HK-2 (cell line): ENCODE data around the gene ZNF544.
A peak's percentile ranks its signal among the peaks of the same experiment; 100 is the strongest.
"Not testable (repeated sequence)": the region's sequence is repeated elsewhere in the genome, so short reads cannot be mapped to it uniquely, and the experiment has no call there.

Source experiments
- DNase-seq: peaks from one replicate; pipeline ENCODE4 v3.0.0-alpha.2; 2018; ENCODE audit not compliant: unreplicated experiment

ZNF544 gene

DNA sequence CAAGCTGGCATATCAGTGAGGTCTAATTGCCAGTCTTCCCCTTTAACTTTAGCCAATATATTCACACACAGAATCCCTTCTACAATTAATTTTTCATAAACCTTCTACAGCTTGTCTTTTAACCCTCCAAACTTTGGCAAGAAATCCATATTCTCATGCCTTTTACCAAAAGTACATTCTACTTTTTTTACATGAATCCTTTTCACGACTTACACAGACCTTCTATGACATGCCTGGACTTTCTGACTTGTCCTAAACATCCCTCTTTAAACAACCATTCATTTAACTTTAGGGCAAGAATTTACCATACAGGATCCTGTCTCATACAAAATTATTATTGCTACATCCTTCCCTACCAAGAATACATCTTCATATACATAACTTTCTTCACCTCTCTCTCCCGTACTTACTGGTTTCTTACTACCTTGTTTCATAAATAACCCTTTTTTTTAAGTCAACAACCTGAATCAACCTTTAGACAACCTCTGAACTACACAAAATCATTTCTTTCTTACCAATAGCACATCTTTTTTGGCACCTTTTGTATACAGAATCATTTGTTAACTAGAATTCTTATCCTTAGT is 23.5 kb downstream of the ZNF544 start:
- no peak for DNase-seq

- not testable (repeated sequence) for DNase-seq
These were observed 29.5 kb downstream of the ZNF544 start for GRCh38 chr19:58258259-58258658.

GRCh38 chr19:58261600-58261967 is 32.9 kb downstream of the ZNF544 start:
- no peak for DNase-seq

- DNase-seq = no peak
These were observed 33.5 kb downstream of the ZNF544 start for GRCh38 chr19:58261968-58262921.

- DNase-seq = no peak
These were observed 34.2 kb downstream of the ZNF544 start for GRCh38 chr19:58262922-58263296.

GRCh38 chr19:58265100-58265499 is 36.4 kb downstream of the ZNF544 start:
- DNase-seq = no peak

- DNase-seq = no peak
These were observed 39.6 kb downstream of the ZNF544 start for GRCh38 chr19:58268344-58268743.

- no peak for DNase-seq
These were observed 46.1 kb downstream of the ZNF544 start for GRCh38 chr19:58274771-58275201.

- DNase-seq = no peak
These were observed 46.9 kb downstream of the ZNF544 start for GRCh38 chr19:58275564-58275963.

GRCh38 chr19:58277197-58277596 is 48.5 kb downstream of the ZNF544 start:
- no peak for DNase-seq

DNA sequence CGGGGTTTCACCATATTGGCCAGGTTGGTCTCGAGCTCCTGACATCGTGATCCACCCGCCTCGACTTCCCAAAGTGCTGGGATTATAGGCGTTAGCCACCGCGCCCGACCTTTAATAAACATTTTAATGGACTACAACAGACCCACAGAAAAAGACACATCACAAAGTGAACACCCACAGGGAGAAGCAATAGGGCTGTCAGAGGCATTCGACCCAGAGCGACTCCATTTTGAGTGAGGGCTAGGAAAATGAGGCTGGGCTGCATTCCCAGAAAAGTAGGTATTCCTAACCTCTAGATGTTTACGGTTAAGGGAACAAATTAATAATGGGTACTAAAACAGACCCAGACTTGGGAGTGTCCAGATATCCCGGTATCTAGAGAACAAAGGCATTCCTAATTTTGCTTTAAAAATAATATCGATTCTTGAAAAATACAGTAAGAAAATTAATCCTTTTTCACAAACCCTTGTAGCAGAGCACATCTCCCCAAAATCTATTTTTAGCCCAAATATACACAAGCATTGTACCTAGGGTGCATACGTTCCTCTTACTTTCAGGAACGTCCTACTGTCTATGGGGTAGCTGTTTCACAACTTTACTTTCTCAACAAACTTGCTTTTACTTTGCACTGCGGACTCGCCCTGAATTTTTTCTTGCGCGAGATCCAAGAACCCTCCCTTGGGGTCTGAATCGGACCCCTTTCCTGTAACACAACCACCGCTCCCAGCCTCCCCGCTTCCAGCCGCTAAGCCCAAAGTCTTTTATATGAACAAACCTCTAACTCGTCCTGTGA is 49.2 kb downstream of the ZNF544 start:
- no peak for DNase-seq

DNA sequence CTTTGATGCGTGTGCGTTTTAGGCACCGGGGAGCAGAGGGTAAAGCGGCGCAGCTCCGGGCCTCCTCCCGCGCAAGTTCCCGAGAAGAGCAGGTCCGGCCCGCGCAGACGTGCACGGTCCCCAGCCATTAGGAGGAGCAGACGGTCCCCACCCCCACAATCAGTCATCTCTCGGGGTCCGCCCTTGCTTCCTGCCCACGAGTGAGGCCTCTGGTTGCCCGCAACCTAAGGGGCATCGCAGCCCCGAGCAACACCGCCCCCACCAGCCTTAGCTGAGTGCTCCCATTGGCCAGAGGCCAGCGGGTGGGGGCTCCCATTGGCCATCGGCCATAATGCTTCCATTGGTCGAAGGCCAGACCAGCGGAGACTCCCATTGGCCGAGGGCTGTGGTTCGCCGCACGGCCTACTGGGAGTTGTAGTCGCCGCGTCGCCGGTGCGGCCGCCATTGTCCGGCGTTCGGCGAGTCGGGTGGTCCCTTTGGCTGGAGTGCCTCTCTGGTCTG is 49.9 kb downstream of the ZNF544 start, which contains the start of gene ZNF8:
TSS of gene ZNF8 (plus strand) at position 415 of the 501 bp plus-strand sequence. CDS start 127 bp downstream, outside the sequence.
- DNase-seq = peak; percentile 100

GRCh38 chr19:58279042-58279924 is 50.6 kb downstream of the ZNF544 start:
- peak; percentile 72 for DNase-seq

GRCh38 chr19:58279925-58280316 is 51.2 kb downstream of the ZNF544 start:
- DNase-seq = no peak

- no peak for DNase-seq
These were observed 55.5 kb downstream of the ZNF544 start for GRCh38 chr19:58284199-58284598.

DNA sequence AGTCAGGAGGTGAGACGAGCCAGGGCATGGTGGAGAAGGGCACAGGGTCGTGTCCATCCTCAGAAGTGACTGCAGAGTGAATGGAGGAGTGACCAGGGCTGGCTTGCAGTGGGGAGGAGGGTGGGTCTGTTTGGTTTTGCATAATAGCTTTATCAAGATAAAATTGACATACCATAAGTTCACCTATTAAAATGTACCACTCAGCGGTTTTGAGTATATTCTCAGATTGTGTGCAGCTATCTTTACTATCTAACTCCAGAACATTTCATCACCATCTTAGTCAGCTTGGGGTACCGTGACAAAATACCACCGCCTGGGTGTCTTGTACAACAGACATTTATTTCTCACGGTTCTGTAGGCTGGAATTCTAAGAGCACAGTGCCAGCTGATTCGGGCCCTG is 63.2 kb downstream of the ZNF544 start:
- DNase-seq = no peak

- no peak for DNase-seq
These were observed 66.1 kb downstream of the ZNF544 start for GRCh38 chr19:58294743-58295374.

DNA sequence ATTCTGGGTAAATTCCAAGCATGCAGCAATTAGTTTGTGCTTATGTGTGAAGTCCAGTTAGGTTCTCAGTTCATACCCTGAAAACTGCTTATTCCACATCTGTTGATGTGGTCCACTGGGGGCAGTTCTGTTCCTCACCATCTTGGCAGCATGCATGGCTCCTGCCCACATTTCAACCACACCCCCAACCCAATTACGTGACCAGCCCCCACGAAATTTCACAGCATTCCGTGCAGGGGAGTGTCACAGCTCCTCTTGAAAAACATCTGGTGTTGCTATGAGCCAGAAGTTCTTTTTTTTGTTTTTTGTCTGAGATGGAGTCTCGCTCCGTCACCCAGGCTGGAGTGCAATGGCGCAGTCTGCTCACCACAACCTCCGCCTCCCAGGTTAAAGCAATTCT is 67.4 kb downstream of the ZNF544 start:
- no peak for DNase-seq

GRCh38 chr19:58300620-58301019 is 71.9 kb downstream of the ZNF544 start:
- no peak for DNase-seq

GRCh38 chr19:58304255-58304654 is 75.5 kb downstream of the ZNF544 start:
- DNase-seq = no peak

GRCh38 chr19:58304748-58305064 is 76.0 kb downstream of the ZNF544 start:
- DNase-seq = no peak
